ENCODE data around the gene KCNMA1.

Gene KCNMA1

DNA sequence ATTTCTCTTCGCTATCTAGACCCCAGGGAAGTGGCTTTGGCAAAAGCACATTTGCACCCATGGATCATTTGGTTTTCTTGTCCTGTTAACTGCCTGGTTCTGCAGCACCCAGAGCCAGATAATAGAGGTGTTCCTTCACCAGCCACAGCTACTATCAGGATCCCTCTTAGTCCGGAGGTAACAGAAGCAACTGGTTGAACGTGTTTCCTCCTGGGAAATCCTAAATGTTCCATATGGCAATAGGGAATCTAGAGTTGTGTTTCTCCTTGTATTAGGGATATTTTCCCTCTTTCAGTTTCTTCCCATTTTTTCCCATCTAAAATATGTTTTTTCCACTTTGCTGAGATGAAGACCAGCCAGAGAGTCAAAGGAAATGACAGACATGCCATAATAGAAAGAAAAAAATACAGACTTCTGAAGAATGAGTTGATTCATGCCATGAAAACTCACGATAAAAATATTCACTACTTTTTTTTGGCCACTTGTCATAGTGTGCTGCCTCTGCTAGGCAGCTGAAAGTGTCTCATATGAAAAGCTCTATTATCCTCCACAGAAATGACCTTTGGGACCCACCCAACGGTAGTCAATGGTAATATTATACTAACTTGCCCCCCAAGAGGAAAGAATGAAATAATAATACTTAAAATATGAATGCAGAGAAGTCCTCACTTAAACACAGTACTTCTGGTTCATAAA is 472.8 kb downstream of the KCNMA1 start:
- no peak for DNase-seq

DNA sequence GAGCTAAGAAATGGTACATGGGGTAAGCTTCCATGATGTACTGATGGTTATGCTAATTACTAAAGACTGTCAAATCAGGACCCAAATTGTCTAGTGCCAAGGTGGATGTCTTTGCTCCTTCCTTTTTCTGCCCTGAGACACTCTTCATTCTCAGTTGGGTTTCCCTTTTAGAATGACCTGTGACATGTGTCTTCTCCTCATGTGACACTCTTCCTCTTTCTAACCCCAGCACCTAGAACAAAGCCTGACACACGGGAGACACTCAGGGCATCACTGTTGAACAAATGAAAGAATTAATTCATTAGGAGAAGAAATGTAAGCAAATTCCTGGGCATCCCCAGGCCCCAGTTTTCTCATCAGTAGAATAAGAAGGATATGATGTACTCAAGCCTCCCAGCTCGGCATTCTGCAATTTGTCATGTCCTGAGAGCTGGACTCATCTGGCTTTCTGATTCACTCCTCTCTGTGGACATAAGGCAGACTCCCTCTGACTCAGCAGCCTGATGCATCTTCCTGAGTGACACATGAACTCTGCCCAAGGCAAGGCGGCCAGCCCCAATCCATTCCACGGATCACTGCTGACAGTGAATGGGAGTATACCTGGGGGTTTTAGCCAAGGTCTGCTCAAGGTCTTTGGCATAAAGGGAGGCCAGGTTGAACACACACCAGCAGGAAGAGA is 473.8 kb downstream of the KCNMA1 start:
- no peak for DNase-seq

DNA sequence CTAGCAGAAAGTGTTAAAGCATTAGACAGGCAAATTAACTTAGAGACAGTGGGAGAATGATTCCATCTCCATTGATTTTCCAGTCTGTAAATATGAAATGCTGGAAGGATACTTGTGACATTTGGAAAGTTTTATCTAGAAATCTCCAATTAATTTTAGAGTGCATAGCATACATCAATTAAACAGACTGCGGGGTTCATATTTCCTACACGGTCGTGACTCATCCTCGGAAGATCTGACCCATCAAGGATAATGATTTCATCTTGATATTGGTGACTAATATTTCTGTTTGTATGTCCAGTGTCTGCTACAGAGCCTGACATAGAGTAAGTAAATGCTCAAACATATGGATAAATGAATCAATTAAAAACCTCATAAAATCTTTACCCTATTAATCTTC is 474.9 kb downstream of the KCNMA1 start:
- no peak for DNase-seq

DNA sequence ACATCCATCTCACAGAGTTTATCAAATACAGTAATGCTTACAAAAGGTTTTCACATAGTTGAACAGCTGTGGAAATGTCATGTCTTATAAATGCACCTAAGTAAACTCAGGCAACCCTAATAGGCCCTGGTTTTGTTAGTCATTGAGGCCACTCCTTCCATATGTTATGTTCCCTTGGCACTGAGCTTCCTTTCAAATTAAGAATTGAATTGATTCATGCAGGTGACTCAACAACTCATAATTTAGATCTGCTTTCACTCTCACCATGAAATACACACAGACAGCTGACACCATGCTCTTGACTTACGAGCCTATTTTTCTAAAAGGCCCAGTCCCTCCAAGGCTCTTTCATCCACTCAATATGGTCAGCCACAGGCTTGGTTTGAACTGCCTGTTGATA is 476.9 kb downstream of the KCNMA1 start:
- DNase-seq: peak; percentile 90

DNA sequence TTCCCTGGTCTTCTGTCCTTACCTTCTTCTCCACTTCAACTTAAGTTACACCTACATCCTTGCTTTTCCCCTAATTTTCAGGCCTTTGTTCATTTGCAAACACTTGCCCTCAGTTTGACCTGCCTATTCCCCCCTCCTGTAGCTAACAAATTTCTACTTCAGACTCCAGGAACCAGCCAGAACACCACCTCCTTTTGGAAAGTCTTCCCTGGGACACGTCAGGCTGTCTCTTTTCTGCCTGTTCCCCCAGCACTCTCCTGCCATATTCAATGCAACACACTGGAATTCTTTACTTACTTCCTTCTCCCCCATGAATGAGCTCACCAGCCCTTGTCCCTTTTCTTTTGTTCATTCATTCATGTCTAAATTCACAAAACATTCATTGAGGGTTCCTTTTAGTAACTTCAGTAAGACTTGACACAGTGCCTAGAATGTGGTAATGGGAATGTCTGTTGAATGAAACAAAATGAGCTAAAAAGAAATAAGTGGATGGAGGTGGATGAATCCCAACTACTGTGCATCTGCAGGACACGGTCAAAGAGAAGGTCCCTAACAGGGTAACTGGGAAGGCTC is 478.0 kb downstream of the KCNMA1 start:
- no peak for DNase-seq

DNA sequence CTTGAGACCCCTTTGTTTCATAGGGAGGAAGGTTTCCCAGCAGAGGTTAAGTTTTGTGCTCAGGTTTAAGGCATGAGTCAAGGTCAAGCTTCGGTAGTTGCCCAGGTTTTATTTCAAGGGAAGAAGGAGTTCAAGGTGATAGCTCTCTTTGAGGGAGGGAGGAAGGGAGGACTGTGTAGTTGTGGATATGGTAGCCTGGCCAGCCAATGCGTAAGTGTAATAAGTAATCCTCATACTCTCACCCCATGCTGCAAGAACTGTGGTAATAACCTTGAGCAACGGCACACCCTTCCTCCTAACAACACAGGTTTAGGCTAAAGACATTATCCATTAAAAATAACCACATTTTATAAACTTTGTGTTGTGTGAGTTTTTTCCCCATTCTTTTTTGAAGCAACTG is 478.9 kb downstream of the KCNMA1 start:
- DNase-seq: no peak

DNA sequence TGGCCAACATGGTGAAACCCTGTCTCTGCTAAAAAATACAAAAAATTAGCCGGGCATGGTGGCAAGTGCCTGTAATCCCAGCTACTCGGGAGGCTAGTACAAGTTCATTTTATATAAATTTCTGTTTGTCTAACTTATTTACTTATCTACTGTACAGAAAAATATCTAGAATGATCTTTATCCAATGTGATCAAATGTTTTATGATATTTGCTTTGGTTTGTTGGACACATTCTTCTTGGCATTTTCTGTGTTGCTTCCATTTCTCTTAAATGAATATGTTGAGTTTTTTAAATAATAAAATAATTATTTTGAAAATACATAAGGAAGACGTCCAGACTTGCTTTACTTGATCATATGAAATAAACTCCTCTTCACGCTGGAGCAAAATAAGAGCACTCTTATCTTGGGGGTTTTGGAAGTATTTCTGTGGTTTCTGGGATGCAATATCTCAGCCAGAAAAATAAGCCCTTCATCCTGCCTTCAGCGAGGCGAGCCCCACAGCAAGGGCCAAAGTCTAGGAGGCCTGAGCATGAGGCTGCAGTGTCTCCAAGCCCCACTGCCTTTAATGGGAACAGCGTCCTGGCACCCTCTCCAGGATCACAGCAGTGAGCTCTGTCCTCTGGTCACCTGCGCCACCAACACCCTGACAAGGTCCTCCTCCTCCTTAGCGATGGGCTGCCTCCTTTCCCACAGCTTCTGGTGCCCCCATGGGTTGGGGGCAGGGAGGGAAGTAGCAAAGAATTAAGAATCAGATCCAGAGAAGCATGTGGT is 480.2 kb downstream of the KCNMA1 start:
- no peak for DNase-seq

DNA sequence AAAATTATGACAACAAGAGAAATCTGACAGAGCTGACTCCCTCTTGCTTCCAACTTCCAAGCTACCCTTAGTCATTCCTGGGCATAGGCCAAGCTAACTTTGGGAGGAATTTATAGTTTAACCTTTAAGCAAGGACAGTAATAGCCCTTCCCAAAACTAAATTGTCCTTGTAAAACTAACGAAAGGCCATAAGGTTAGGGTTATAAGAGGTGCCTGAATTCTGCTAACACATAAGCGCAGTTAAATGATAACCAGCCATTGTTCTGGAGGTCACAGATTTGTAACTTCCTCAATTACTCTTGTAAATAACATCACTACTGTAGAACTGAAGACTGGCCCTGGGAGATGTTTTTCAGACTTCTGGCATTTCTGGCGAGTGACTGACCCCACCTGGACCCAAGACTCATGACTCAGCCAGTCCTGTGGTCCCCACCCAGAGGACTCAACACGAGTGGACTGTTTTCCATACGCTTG is 481.2 kb downstream of the KCNMA1 start:
- no peak for DNase-seq

DNA sequence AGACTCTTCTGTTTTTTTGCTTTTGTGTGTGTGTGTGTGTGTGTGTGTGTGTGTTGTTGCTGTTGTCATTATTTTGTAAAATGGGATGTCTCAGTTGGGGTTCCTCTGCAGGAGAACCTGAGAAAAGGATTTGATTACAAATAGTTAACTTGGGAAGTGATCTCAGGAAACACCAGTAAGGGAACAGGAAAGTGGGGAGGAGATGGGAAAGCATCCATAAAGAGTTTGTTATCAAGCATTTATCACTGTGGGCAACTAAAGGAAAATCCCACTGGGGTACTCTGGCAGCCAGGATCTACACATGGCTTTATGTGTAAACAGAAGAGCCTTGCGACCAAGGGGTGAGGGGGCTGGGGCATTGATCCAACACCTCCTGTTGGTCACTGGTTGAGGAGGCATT is 485.4 kb downstream of the KCNMA1 start:
- no peak for DNase-seq

DNA sequence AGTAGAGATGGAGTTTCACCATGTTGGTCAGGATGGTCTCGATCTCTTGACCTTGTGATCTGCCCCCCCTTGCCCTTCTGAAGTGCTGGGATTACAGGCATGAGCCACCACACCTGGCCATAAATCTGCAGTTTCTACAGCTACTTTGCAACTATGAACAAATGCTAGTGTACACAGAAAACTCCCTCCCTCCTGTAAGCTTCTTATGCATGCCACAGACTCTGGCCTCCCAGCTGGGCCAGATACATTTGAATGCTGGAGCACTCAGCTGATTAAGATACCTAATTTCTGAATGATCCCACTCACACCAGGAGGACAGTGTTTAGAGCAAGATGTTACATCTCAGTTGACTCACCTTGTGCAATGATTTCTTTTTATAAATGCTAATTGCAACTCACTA is 486.2 kb downstream of the KCNMA1 start:
- DNase-seq: no peak

DNA sequence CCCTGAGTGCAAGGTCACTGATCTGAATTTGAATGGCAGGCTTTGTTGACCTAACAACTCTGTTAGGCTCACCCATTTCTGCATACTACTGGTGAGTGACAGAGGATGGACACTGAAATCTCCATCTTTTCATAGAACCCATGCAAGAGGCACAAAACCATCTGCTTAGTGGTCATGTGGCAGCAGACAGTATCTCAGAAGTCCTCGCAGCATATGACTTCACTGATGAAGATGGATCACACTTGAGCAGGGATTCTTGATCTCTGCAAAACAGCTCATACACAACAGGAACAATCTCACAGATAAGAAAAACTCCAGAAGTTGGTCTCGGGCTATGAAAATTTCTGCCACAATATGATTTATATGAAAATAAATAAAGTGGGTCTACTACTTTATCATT is 487.9 kb downstream of the KCNMA1 start:
- DNase-seq: no peak

DNA sequence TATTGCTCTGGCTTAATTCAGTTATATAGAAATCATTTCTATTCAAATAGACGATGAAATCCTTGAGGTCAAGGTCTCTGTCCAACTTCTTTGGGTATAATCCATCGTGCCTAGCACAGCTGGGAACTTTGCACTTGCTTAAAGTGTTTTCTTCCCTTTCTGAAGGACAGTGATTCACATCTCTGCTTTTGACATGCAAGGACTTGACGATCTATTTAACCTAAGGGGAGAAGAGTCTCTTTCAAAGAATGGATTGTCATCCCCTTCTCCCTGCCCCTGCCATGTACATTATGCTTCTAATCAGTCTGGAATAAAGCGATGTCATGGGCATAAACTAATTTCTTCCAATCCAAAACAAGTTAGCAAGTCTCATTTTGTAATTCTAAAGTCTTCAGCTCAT is 488.6 kb downstream of the KCNMA1 start:
- DNase-seq: no peak

DNA sequence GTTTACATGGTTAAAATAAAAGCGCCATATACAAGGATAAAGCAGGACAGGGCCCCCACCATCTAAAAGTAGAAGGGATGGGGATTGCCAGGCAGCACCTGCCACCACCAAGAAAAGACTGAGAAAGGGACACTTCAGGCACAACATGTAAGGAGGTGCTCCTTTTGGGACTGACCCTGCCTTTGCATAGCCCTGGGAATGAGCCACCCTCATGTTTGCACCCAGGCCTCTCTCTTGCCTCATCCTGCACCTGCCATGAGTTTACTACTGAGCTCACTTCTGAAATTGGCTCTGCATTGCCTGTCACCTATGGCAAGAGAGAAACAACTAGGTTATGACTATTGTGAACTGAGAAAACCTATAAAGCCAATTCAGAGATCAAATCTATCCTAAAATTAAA is 489.7 kb downstream of the KCNMA1 start:
- no peak for DNase-seq

DNA sequence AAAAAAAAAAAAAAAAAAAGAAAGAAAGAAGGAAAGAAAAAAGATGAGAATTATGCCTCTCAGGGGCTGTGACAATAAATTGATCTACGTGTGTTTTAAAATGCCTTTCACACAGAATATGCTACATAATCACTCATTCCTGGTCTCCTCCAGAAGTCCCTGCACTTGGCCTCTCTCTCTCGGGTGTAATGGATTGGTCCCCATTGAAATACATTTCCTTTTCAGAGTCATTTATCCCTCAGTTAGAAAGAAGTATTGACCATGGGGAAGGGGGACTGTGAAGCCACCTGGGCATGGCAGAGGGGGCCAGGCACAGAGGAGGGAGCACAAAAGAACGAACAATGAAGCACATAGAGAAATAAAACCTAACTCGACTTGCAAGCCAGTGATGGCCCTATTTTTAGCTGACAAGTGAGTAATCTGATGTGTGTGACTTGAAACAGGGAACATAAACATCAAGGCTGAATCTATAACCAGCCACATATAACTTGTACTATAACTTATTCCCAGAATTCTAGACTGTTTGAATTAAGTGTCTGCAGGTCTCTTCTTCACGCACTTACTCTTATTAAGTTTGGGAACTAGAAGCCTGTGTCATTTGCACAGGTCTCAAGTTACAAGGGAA is 490.8 kb downstream of the KCNMA1 start:
- DNase-seq: no peak

DNA sequence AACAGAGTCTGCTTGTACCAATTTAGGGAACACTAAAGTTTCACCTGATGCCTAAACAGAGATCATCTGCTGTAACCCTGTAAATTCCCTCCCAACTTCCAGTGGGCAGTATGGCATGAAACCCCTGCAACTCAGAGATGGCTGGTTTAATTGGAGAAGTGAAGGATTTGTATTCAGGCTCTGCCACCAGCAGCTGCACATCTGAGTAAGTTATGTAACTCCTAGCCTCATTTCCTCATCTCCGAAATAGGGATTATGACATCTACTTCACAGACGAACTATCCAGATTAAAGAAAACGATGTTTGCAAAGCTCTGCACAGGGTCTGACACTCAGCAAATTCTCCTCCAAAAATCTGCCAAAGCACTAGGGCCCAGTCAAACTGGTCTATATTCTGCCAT is 493.0 kb downstream of the KCNMA1 start:
- no peak for DNase-seq

DNA sequence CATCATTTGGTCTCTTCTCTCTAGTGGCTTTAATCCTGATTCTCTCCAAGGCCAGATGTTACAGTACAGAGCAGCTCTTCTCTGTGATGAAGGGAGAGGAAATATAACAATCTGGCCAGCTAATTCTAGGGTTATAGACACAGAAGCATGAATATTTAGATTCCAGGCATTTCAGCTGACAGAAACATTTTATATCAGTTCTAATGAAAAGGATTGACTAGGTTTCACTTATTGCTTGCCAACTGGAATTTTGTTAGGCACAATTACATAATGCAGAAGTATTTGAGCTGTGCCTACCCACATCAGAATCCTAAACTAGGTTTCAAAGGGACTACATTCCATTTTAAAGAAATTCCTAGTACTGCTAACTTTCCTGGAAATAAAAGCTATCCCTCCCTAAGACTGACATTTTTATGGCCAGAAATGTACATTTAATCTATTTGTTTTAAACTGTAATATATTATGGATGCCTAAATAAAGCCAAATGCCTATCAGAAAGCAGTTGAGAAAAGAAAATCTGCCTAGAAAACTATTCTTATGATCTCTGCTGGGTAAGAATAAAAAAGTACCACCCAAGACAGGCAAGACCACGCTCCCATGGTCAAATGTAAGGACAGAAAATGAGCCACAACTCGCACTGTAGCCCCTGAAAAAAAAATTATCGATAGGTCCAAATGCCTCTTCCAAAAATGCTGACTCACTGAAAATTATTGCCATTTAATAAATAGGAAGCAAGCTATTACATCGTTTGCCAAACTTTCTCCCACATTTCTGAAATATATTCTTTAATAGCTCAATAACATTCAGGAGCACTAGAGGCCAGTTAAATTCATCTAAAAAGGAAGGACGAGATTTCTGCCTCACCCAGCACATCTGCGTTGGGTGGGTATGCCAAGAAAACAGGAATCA is 498.1 kb downstream of the KCNMA1 start:
- peak; percentile 46 for DNase-seq

DNA sequence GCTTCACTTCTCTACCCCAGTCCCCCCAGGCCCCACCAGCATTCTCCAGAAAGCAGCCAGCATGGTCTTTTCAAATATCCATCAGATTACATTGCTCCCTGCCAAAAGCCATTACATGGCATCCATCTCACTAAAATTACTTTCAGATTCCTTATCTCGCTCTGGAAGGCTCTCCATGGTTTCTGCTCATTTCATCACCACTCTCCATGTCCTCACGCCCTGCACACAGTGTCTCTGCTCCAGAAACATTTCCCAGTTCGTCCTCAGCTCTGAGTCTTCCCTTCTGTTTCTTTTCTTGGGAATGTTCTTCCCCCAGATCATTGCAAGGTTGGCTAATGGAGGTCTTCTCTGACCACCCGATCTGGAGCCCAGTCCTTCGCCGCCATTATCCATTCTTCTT is 499.1 kb downstream of the KCNMA1 start:
- DNase-seq: no peak

DNA sequence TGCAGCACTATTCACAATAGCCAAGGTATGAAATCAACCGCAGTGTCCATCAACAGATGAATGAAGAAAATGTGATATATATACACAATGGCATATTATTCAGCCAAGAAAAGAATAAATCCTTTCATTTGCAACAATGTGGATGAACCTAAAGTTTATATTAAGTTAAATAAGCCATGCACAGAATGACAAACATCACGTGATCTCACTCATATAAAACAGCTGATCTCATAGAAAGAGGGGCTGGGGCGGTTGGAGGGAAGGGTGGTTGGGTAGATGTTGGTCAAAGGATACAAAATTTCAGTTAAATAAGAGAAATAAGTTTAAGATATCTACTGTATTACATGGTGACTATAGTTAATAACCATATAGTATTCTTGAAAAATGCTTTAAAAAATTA is 502.1 kb downstream of the KCNMA1 start:
- no peak for DNase-seq

DNA sequence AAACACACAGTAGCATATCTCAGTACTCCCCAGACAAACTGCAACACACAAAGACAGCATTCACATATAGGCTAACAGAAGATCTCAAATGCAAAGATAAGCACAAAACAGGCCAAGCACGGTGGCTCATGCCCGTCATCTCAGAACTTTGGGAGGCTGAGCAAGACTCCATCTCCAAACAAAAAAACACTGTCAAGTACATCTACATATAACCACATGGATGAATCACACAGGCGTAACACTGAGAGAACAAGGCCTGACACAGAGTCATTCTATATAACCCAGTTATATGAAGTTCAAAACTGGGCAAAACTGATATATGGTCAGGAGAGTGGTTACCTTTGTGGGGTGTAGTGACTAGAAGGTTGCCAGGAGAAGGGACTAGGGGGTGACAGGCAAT is 506.4 kb downstream of the KCNMA1 start:
- no peak for DNase-seq

DNA sequence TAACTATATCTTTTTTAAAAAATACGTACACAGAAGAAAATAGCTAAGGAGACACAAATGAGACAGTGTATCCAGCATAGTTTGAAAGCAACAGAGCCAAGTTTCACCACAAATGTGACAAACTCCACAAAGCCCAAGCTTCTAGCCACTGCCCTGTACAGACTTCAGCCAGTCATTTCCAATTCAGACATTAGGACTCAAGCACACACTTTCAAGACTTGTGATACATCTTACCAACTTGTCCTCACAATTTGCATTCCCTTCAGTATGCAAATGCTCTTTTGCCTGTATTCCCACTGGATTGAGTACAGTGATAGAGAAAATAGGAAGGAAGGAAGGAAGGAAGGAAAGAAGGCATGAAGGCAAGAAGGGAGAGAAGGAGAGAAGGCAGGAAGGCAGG is 510.4 kb downstream of the KCNMA1 start:
- no peak for DNase-seq

DNA sequence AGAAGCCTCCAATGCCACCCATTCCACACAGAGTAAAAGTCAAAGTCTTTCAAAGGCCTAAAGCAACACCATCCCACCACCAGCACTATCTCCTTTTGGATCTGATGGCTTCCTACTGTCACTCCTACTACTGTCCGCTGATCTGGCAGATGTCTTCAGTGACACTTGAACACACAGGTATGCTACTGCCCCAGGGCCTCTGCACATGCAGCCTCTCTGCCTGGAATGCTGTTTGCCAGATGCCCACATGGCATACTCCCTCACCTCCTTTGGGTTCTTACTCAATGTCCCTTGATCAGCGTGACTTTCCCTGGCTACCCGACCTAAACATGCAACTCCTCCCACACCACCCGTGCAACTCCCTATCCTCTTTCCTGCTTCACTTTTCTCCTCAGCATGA is 512.4 kb downstream of the KCNMA1 start:
- DNase-seq: no peak

DNA sequence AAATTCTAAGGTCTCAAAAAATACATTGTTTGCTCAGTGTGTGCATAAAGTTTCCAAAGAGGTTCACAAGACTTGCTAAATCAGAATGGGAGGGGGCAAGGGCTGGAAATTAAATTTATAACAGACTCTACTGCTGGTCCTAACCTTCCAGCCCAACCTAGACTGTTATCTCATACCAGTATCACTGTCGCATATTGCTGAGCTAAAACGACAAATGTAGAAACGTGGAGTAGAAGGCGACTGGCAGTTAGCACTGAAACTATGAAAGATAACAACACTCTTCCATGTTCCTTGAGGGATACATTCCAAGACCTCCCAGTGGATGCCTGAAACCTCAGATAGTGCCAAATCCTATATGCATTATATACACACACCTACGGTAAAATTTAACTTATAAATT is 514.3 kb downstream of the KCNMA1 start:
- DNase-seq: no peak

All from NCI-H1092 treated with DMSO at 0.1 percent for 48 hours (cell line).